Subcutaneous adipose tissue (tissue), 4 donors: Measurements from ENCODE around the gene ADCK2. TPM values are rescaled to one million over a fixed set of nuclear protein-coding genes. Genes with fewer than 3 reads are reported as not detected.

Experiments used
- total RNA-seq, 4 donors: library from RNA; depleted of rRNA; stranded (reverse); fragments of >200 nt; gene quantifications; one replicate each; pipeline ENCODE4 v1.1.0, GENCODE V29; 2016
- TF ChIP-seq, protein P1 (sequence below): fragments of 450-650 bp; IDR thresholded peaks from one replicate; pipeline ENCODE4 v1.5.1; 2016; ENCODE audit warnings: low read depth, mild to moderate bottlenecking, control low read depth, antibody characterized with exemption, moderate library complexity

ADCK2 gene
- total RNA-seq, 4 donors from 2014 or later: 6.8 to 45.0 (median 19.9) TPM

DNA sequence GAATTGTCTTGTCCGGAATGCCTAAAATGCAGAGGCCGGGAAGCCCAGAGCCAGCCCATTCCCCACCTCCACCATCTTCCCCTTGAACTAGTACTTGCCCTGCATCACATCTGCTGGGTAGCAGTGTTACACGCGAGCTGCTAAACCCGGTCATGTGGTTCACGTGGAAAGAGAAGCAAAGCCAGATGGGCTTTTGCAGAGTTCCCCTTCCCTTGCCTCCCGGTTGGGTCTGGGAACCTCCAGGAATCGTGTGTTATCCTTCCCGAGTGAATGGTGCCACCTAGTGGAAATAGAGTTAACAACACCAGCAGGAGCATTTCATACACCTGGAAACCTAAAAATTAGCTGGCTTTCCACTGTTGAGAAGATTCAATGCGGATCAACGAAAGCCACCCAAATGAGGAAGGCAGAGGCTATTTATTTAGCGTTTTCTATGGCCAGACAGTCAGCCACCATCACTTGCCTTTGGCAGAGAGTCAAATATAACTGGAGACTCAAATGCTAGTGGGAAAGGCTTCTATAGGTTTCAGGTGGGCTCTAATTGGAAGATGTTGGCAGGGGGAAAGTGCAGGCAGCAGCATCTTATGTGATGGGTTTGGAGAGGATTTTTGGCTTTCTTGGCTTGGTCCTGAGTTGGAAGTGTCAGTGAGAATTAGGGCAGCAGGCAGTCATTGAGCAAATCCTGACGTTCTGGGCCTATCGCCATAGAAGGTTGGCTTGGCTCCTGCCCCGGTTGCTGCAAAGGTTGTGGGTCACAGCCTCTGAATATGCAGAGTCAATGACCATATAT lies 19.2 kb upstream of the ADCK2 start:
- TF ChIP-seq, protein P1, sequence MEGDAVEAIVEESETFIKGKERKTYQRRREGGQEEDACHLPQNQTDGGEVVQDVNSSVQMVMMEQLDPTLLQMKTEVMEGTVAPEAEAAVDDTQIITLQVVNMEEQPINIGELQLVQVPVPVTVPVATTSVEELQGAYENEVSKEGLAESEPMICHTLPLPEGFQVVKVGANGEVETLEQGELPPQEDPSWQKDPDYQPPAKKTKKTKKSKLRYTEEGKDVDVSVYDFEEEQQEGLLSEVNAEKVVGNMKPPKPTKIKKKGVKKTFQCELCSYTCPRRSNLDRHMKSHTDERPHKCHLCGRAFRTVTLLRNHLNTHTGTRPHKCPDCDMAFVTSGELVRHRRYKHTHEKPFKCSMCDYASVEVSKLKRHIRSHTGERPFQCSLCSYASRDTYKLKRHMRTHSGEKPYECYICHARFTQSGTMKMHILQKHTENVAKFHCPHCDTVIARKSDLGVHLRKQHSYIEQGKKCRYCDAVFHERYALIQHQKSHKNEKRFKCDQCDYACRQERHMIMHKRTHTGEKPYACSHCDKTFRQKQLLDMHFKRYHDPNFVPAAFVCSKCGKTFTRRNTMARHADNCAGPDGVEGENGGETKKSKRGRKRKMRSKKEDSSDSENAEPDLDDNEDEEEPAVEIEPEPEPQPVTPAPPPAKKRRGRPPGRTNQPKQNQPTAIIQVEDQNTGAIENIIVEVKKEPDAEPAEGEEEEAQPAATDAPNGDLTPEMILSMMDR: no peak

DNA sequence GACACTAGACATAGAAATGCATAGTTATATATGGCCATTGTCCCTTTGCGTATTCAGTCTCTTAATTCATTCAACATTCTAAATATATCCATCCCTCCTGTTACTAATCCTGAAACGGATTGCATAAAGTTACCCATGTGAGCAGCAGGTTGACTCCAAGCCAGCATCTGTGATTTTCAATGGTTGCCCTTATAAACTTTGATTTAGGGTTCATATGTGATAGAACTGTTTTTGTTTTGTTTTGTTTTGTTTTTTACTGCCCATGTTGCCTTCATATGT lies 18.7 kb upstream of the ADCK2 start:
- TF ChIP-seq, protein P1: no peak

DNA sequence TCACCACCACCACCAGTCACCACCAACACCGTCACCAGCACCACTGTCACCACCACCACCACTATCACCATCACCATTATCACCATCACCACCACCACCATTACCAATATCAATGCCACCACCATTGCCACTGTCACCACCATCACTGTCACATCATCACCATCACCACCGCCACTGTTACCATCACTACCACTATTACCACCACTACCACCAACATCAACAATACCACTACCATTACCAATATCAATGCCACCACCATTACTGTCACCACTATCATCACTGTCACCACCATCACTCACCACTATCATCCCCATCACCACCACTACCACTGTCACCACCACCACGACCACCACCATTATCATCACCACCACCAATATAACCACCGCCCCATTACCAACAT lies 18.1 kb upstream of the ADCK2 start:
- TF ChIP-seq, protein P1: no peak

DNA sequence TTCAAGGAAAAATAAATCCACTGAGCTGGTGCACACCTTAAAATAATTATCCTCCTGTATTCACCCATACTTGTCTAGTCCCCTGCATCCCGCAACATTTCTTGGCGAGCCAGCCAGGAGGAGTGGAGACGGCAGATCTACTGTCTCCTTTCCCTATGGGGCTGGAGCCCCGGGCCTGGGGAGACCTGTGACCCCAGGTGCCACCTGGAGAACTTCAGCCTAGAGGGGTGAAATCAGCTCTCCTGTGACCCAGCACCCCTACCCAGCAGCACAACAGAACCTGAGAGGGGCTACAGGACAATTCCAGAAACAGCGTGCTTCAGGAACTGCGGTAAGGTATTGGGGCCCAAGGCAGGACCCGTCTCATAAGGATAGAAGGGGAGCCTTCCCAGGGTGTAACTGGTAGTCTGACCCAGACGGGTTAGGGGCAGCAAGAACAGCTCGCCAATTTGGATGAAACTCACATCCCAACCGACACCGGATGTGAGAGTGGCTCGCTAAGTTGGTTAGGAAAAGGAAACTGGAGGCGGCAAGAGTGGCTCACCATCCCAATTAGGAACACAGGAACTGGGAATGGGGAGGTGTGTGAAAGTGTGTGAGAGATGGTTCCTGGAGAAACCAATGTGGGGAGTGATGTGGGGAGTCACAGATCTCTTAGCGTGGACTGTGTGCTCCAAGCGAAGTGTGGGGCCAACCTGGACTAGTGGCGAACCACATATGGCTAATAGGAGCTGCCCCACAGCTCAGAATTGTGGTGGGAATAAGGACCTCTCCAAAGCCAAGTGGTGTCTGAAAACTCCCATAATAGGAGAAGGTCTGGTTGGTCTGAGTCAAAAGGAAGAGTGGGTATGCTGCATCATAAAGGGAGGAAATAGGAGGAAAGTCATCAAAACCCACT lies 17.0 kb upstream of the ADCK2 start:
- TF ChIP-seq, protein P1: no peak

DNA sequence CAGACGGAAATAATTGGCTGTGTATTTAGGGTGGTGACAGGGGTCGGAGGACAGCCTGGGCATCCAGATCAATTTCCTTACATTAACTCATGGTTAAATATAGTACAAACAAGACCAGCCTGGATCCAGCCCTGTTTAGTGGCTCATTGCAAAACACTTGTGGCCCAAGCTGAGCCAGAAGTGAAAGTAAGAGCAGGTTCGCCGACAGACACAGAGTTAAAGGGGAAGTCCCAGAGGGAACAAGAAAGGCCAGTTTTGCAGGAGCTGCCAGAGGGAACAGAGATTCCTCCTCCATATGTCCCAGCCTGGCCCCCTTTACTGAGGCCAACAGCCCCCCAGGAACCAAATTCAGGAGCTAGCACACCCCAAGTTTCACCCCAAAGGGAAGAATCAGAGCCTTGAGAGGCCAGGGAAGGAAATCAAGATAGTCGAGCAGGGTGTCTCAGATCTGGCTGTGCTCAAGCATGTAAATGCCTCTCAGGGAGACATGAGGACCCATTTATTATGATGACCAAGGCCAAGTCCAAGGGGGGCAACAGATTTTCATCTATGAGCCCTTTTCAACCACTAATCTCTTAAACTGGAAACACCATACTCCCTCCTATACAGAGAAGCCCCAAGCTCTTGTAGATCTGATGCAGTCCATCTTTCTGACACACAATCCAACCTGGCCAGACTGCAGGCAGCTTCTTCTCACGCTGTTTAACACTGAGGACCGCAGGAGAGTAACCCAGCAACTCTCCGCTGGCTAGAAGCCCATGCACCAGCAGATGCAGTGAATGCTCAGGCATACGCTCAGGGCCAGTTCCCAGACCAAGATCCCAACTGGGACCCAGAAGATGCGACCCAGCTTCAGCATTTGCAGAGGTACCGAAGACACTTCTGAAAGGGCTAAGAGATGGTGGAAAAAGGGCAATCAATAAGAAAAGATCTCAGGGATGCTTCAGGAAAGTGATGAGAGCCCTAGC lies 15.9 kb upstream of the ADCK2 start:
- TF ChIP-seq, protein P1: no peak

DNA sequence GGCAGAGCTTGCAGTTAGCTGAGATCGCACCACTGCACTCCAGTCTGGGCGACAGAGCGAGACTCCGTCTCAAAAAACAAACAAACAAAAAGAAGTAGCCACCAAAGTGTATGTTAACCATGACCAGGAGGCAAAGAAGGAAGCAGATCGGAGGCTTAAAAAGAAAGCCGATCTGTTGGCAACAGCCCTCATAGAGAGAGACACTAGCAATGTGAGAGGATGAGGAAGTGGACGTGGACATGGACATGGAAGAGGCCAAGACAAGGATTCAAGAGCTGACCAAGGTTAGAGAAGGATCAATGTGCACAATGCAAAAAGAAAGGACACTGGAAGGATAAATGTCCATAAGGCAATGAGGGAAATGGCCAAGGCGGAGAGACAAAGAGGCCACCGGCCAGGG lies 14.9 kb upstream of the ADCK2 start:
- TF ChIP-seq, protein P1: no peak
